Stimulated activated memory B cell treated with anti-CD40 and anti-IgM and Interleukin-4, amounts not matched to agents 10 μg/mL and 1 μg/mL and 100 μg/mL, for 72 hours (primary cell): ENCODE results near the gene INPP5E.
A peak's percentile ranks its signal among the peaks of the same experiment; 100 is the strongest.

Experiments used
- ATAC-seq: fragments of 150-1000 bp; cut with Tn5 transposase; 2 replicates; pipeline ENCODE4 v1.10.0; 2021
- H3K27ac Mint-ChIP-seq: one replicate; pipeline ENCODE4 v1.8.0; 2022; ENCODE audit warnings: mild to moderate bottlenecking, mixed read lengths
- H3K27me3 Mint-ChIP-seq: one replicate; pipeline ENCODE4 v1.8.0; 2022; ENCODE audit warnings: mixed read lengths
- H3K36me3 Mint-ChIP-seq: one replicate; pipeline ENCODE4 v1.8.0; 2022; ENCODE audit warnings: mixed read lengths
- H3K4me1 Mint-ChIP-seq: one replicate; pipeline ENCODE4 v1.8.0; 2022; ENCODE audit warnings: mixed read lengths
- H3K4me3 Mint-ChIP-seq: one replicate; pipeline ENCODE4 v1.8.0; 2022; ENCODE audit warnings: mild to moderate bottlenecking, moderate library complexity, mixed read lengths
- H3K9me3 Mint-ChIP-seq: one replicate; pipeline ENCODE4 v1.8.0; 2022; ENCODE audit warnings: mixed read lengths

INPP5E gene

GRCh38 chr9:136441681-136442245 lies 2.1 kb upstream of the INPP5E start:
- Mint-ChIP-seq H3K9me3 (no peaks in the 10 kb centered on the region), H3K4me1 (peaks cover 19% of the 10 kb centered on the region), H3K4me3 (no peak overlapping the region), H3K27ac (no peak overlapping the region), H3K36me3 (peaks cover 50% of the 10 kb centered on the region), H3K27me3 (no peaks in the 10 kb centered on the region)
- ATAC-seq = no peak

- H3K4me3 Mint-ChIP-seq = no peak overlapping the region
- peaks cover 22% of the 10 kb centered on the region for H3K4me1 Mint-ChIP-seq
- peaks cover 45% of the 10 kb centered on the region for H3K36me3 Mint-ChIP-seq
- H3K27me3 Mint-ChIP-seq = no peaks in the 10 kb centered on the region
- ATAC-seq = no peak
- H3K9me3 Mint-ChIP-seq = no peaks in the 10 kb centered on the region
- no peak overlapping the region for H3K27ac Mint-ChIP-seq
Observed at GRCh38 chr9:136441191-136441680, 1.6 kb upstream of the INPP5E start.

GRCh38 chr9:136438548-136439480 lies 831 bp downstream of the INPP5E start:
- Mint-ChIP-seq H3K4me3 (peak overlapping the region; percentile 78), H3K36me3 (peaks cover 27% of the 10 kb centered on the region), H3K27me3 (no peaks in the 10 kb centered on the region), H3K4me1 (peaks cover 29% of the 10 kb centered on the region), H3K27ac (peak overlapping the region; percentile 64), H3K9me3 (no peaks in the 10 kb centered on the region)
- ATAC-seq = peak; percentile 84

- peak overlapping the region; percentile 78 for H3K4me3 Mint-ChIP-seq
- H3K9me3 Mint-ChIP-seq = no peaks in the 10 kb centered on the region
- peaks cover 29% of the 10 kb centered on the region for H3K4me1 Mint-ChIP-seq
- no peaks in the 10 kb centered on the region for H3K27me3 Mint-ChIP-seq
- peak overlapping the region; percentile 64 for H3K27ac Mint-ChIP-seq
- ATAC-seq = no peak
- H3K36me3 Mint-ChIP-seq = peaks cover 18% of the 10 kb centered on the region
Observed at GRCh38 chr9:136437839-136438547, 1.7 kb downstream of the INPP5E start.

- H3K9me3 Mint-ChIP-seq = no peaks in the 10 kb centered on the region
- H3K36me3 Mint-ChIP-seq = peaks cover 13% of the 10 kb centered on the region
- H3K27ac Mint-ChIP-seq = peak overlapping the region; percentile 64
- peak overlapping the region; percentile 78 for H3K4me3 Mint-ChIP-seq
- ATAC-seq = no peak
- H3K4me1 Mint-ChIP-seq = peaks cover 29% of the 10 kb centered on the region
- no peaks in the 10 kb centered on the region for H3K27me3 Mint-ChIP-seq
Observed at GRCh38 chr9:136437430-136437829, 2.2 kb downstream of the INPP5E start.

- no peaks in the 10 kb centered on the region for H3K27me3 Mint-ChIP-seq
- peaks cover 3% of the 10 kb centered on the region for H3K36me3 Mint-ChIP-seq
Observed at GRCh38 chr9:136436055-136436634, 3.5 kb downstream of the INPP5E start.

GRCh38 chr9:136434580-136435169 lies 5.0 kb downstream of the INPP5E start:
- Mint-ChIP-seq H3K9me3 (no peaks in the 10 kb centered on the region), H3K4me1 (peaks cover 29% of the 10 kb centered on the region), H3K4me3 (no peak overlapping the region), H3K36me3 (peaks cover 5% of the 10 kb centered on the region), H3K27ac (no peak overlapping the region), H3K27me3 (no peaks in the 10 kb centered on the region)
- no peak for ATAC-seq

More at GRCh38 chr9:136436055-136436634, 3.5 kb downstream of the INPP5E start:
- H3K4me1 Mint-ChIP-seq = peaks cover 29% of the 10 kb centered on the region
- H3K9me3 Mint-ChIP-seq = no peaks in the 10 kb centered on the region
- H3K27ac Mint-ChIP-seq = no peak overlapping the region
- H3K4me3 Mint-ChIP-seq = no peak overlapping the region
- ATAC-seq = no peak

- H3K9me3 Mint-ChIP-seq = no peaks in the 10 kb centered on the region
Observed at GRCh38 chr9:136433849-136434579, 5.6 kb downstream of the INPP5E start.

GRCh38 chr9:136433043-136433715 lies 6.5 kb downstream of the INPP5E start:
- Mint-ChIP-seq H3K27me3 (no peaks in the 10 kb centered on the region), H3K4me1 (peaks cover 26% of the 10 kb centered on the region)
- no peak for ATAC-seq

More at GRCh38 chr9:136433849-136434579, 5.6 kb downstream of the INPP5E start:
- no peak for ATAC-seq
- no peaks in the 10 kb centered on the region for H3K27me3 Mint-ChIP-seq
- H3K4me1 Mint-ChIP-seq = peaks cover 29% of the 10 kb centered on the region
- H3K36me3 Mint-ChIP-seq = peaks cover 5% of the 10 kb centered on the region
- H3K27ac Mint-ChIP-seq = no peak overlapping the region
- H3K4me3 Mint-ChIP-seq = no peak overlapping the region

GRCh38 chr9:136432591-136432990 lies 7.1 kb downstream of the INPP5E start:
- Mint-ChIP-seq H3K9me3 (no peaks in the 10 kb centered on the region), H3K4me1 (peaks cover 20% of the 10 kb centered on the region), H3K27ac (no peak overlapping the region), H3K27me3 (no peaks in the 10 kb centered on the region), H3K36me3 (peaks cover 5% of the 10 kb centered on the region), H3K4me3 (no peak overlapping the region)
- ATAC-seq = no peak

More at GRCh38 chr9:136433043-136433715, 6.5 kb downstream of the INPP5E start:
- H3K4me3 Mint-ChIP-seq = no peak overlapping the region
- no peaks in the 10 kb centered on the region for H3K9me3 Mint-ChIP-seq
- peaks cover 5% of the 10 kb centered on the region for H3K36me3 Mint-ChIP-seq
- no peak overlapping the region for H3K27ac Mint-ChIP-seq

GRCh38 chr9:136431782-136432350 lies 7.8 kb downstream of the INPP5E start:
- Mint-ChIP-seq H3K4me1 (peaks cover 13% of the 10 kb centered on the region), H3K36me3 (peaks cover 5% of the 10 kb centered on the region), H3K27me3 (no peaks in the 10 kb centered on the region), H3K27ac (no peak overlapping the region), H3K4me3 (no peak overlapping the region), H3K9me3 (no peaks in the 10 kb centered on the region)
- ATAC-seq = no peak

- no peaks in the 10 kb centered on the region for H3K9me3 Mint-ChIP-seq
- peaks cover 1% of the 10 kb centered on the region for H3K4me1 Mint-ChIP-seq
- no peak for ATAC-seq
- no peaks in the 10 kb centered on the region for H3K27me3 Mint-ChIP-seq
- peaks cover 6% of the 10 kb centered on the region for H3K36me3 Mint-ChIP-seq
- no peak overlapping the region for H3K4me3 Mint-ChIP-seq
- no peak overlapping the region for H3K27ac Mint-ChIP-seq
Observed at GRCh38 chr9:136430588-136431234, 8.9 kb downstream of the INPP5E start.
